H9 (cell line): ENCODE measurements around the gene TUBB6. TPM values are rescaled to one million over a fixed set of nuclear protein-coding genes. Genes with fewer than 3 reads are reported as not detected.
A peak's percentile ranks its signal among the peaks of the same experiment; 100 is the strongest.

Experiments
- DNase-seq: peaks from one replicate; pipeline ENCODE4 v3.0.0-alpha.2; 2017
- H2AFZ ChIP-seq: one replicate; pipeline ENCODE4 v1.6.1; 2013; ENCODE audit warnings: mild to moderate bottlenecking, low read length, control low read depth, moderate library complexity
- H2AK5ac ChIP-seq: 2 replicates; pipeline ENCODE4 v1.6.1; 2013; ENCODE audit warnings: low read length, control low read depth, mixed read lengths; ENCODE audit not compliant: insufficient read length
- H2BK120ac ChIP-seq: one replicate; pipeline ENCODE4 v1.6.1; 2013; ENCODE audit warnings: low read depth, mild to moderate bottlenecking, low read length, control low read depth, inconsistent platforms; ENCODE audit not compliant: poor library complexity, severe bottlenecking
- H2BK12ac ChIP-seq: 2 replicates; pipeline ENCODE4 v1.6.1; 2013; ENCODE audit warnings: low read length, control low read depth, mixed read lengths, low read depth; ENCODE audit not compliant: insufficient read length
- H2BK15ac ChIP-seq: 2 replicates; pipeline ENCODE4 v1.6.1; 2013; ENCODE audit warnings: low read depth, low read length, control low read depth
- H2BK20ac ChIP-seq: one replicate; pipeline ENCODE4 v1.6.1; 2013; ENCODE audit warnings: low read depth, mild to moderate bottlenecking, low read length, control low read depth, inconsistent platforms; ENCODE audit not compliant: poor library complexity, severe bottlenecking
- H2BK5ac ChIP-seq: 2 replicates; pipeline ENCODE4 v1.6.1; 2013; ENCODE audit warnings: low read length, control low read depth, mixed read lengths; ENCODE audit not compliant: insufficient read length
- H3K14ac ChIP-seq: 2 replicates; pipeline ENCODE4 v1.6.1; 2013; ENCODE audit warnings: low read length, control low read depth; ENCODE audit not compliant: insufficient read depth
- H3K18ac ChIP-seq: 2 replicates; pipeline ENCODE4 v1.6.1; 2013; ENCODE audit warnings: low read depth, mild to moderate bottlenecking, mixed read lengths, low read length, control low read depth; ENCODE audit not compliant: insufficient read length
- H3K23ac ChIP-seq: 2 replicates; pipeline ENCODE4 v1.6.1; 2013; ENCODE audit warnings: low read length, control low read depth, mixed read lengths, low read depth; ENCODE audit not compliant: insufficient read length
- H3K23me2 ChIP-seq: 2 replicates; pipeline ENCODE4 v1.6.1; 2013; ENCODE audit warnings: low read depth, mild to moderate bottlenecking, mixed read lengths, low read length, control low read depth; ENCODE audit not compliant: insufficient read length, poor library complexity, severe bottlenecking
- H3K27ac ChIP-seq: 2 replicates; pipeline ENCODE4 v1.5.1; 2013; ENCODE audit warnings: low read length, control low read depth, mixed read lengths, low read depth; ENCODE audit not compliant: insufficient read length
- H3K27me3 ChIP-seq: 2 replicates; pipeline ENCODE4 v1.6.1; 2013; ENCODE audit warnings: low read length, control low read depth, inconsistent platforms; ENCODE audit not compliant: insufficient read depth
- H3K4ac ChIP-seq: 2 replicates; pipeline ENCODE4 v1.6.1; 2013; ENCODE audit warnings: low read depth, mild to moderate bottlenecking, control low read depth, inconsistent platforms, low read length, moderate library complexity
- H3K4me1 ChIP-seq: 2 replicates; pipeline ENCODE4 v1.6.1; 2013; ENCODE audit warnings: low read length, control low read depth, inconsistent platforms; ENCODE audit not compliant: insufficient read depth
- H3K4me2 ChIP-seq: 2 replicates; pipeline ENCODE4 v1.6.1; 2013; ENCODE audit warnings: low read length, control low read depth, mixed read lengths; ENCODE audit not compliant: insufficient read length, insufficient read depth
- H3K56ac ChIP-seq: 2 replicates; pipeline ENCODE4 v1.6.1; 2013; ENCODE audit warnings: low read depth, mild to moderate bottlenecking, mixed read lengths, low read length, control low read depth; ENCODE audit not compliant: insufficient read length
- H3K79me1 ChIP-seq: 2 replicates; pipeline ENCODE4 v1.6.1; 2013; ENCODE audit warnings: low read depth, mild to moderate bottlenecking, moderate library complexity, low read length, control low read depth, inconsistent platforms; ENCODE audit not compliant: insufficient read depth, poor library complexity, severe bottlenecking
- H3K79me2 ChIP-seq: 2 replicates; pipeline ENCODE4 v1.6.1; 2013; ENCODE audit warnings: low read length, control low read depth, inconsistent platforms; ENCODE audit not compliant: insufficient read depth
- H3K9ac ChIP-seq: 2 replicates; pipeline ENCODE4 v1.6.1; 2013; ENCODE audit warnings: low read length, control low read depth, mixed read lengths; ENCODE audit not compliant: insufficient read length; ENCODE audit errors: extremely low read depth
- H3K9me3 ChIP-seq: one replicate; pipeline ENCODE4 v1.6.1; 2013; ENCODE audit warnings: low read depth, low read length, inconsistent platforms; ENCODE audit not compliant: control insufficient read depth
- H3T11ph ChIP-seq: one replicate; pipeline ENCODE4 v1.6.1; 2013; ENCODE audit warnings: mild to moderate bottlenecking, low read length, control low read depth, inconsistent platforms
- H4K20me1 ChIP-seq: one replicate; pipeline ENCODE4 v1.6.1; 2013; ENCODE audit not compliant: control insufficient read depth, insufficient read length, insufficient read depth
- H4K5ac ChIP-seq: 2 replicates; pipeline ENCODE4 v1.6.1; 2013; ENCODE audit warnings: low read depth, mild to moderate bottlenecking, mixed read lengths, low read length, control low read depth; ENCODE audit not compliant: insufficient read length
- H4K8ac ChIP-seq: replicated peaks from 2 replicates; pipeline ENCODE4 v1.6.1; 2013; ENCODE audit warnings: low read length, control low read depth, mixed read lengths, low read depth; ENCODE audit not compliant: insufficient read length
- H4K91ac ChIP-seq: 2 replicates; pipeline ENCODE4 v1.6.1; 2013; ENCODE audit warnings: low read depth, mild to moderate bottlenecking, moderate library complexity, mixed read lengths, low read length, control low read depth; ENCODE audit not compliant: insufficient read length
- H3K27ac Mint-ChIP-seq, 3 experiments: 2 replicates in 2 of 3; 3 replicates in 1 of 3; pipeline ENCODE4 v1.8.0; 2020 to 2021; ENCODE audit warnings: mixed read lengths in 3 of 3, mild to moderate bottlenecking in 1 of 3, moderate library complexity in 1 of 3
- H3K27me3 Mint-ChIP-seq: 2 replicates; pipeline ENCODE4 v1.8.0; 2021; ENCODE audit warnings: low read depth, mild to moderate bottlenecking, moderate library complexity, mixed read lengths
- H3K36me3 Mint-ChIP-seq, 3 experiments: 2 replicates in 2 of 3; 3 replicates in 1 of 3; pipeline ENCODE4 v1.8.0; 2020 to 2021; ENCODE audit warnings: low read depth in 3 of 3, mixed read lengths in 3 of 3; ENCODE audit not compliant: insufficient read depth in 1 of 3
- H3K4me1 Mint-ChIP-seq, 2 experiments: 2 replicates each; pipeline ENCODE4 v1.8.0; 2020; ENCODE audit warnings: mixed read lengths in 2 of 2
- H3K4me3 Mint-ChIP-seq, 2 experiments: 2 replicates in 1 of 2; 3 replicates in 1 of 2; pipeline ENCODE4 v1.8.0; 2020 to 2021; ENCODE audit warnings: mild to moderate bottlenecking in 2 of 2, mixed read lengths in 2 of 2, moderate library complexity in 1 of 2
- H3K9me3 Mint-ChIP-seq, 2 experiments: 2 replicates in 1 of 2; 3 replicates in 1 of 2; pipeline ENCODE4 v1.8.0; 2020; ENCODE audit warnings: mild to moderate bottlenecking in 2 of 2, mixed read lengths in 2 of 2, moderate library complexity in 1 of 2
- WGBS: extraction: QIAGEN DNeasy Blood & Tissue Kit; methylation state at CpG from one replicate; pipeline ENCODE4 v1.1.7; 2013; ENCODE audit warnings: missing lambda C conversion rate, low lambda C conversion rate, mixed read lengths; ENCODE audit not compliant: insufficient read length; ENCODE audit errors: extremely low coverage; 5-methylcytosine and 5-hydroxymethylcytosine counted together
- total RNA-seq: library from RNA; stranded (reverse); gene quantifications from 2 replicates; pipeline ENCODE4 v1.2.1, GENCODE V29; 2021
- TF ChIP-seq, protein P1 (sequence below): fragments of 200-600 bp; sonication (generic); conservative IDR thresholded peaks from 3 replicates; pipeline ENCODE4 v1.8.0; 2021; ENCODE audit warnings: antibody characterized with exemption, mild to moderate bottlenecking

TUBB6 gene
- total RNA-seq, 1 experiment from 2014 or later = 134 TPM

DNA sequence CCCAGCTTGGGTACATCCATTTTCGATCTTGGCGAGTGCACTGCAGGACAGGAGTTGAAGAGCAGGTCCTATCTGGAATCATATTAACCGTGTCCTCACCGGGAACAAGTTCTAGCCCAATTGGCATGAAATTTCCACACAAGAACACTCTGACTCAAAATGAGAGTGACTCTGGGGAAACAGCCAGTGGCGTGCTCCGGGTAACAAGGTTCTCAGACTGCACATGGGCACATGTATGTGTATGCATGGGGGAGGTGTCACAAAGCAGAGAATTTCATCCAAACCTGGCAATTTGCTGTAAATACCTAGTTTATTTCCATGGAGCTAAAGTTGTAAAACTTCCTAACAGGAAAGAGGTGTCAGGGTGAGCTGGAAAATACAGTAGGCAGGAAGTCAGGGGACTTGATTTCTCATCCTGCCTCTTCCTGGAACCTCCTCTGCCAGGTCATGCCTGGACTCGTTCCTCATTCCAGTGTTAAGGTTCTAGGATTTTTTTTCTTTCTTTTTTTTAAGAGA, 1.7 kb downstream of the TUBB6 start:
- Histone ChIP-seq H2BK12ac (no peak overlapping the region), H3K9me3 (peaks cover 4% of the 10 kb centered on the region), H3K27ac (no peak overlapping the region), H3K56ac (no peak overlapping the region), H4K20me1 (no peaks in the 10 kb centered on the region), H3K9ac (no peak overlapping the region), H2BK20ac (no peak overlapping the region), H3K23ac (no peak overlapping the region), H2BK15ac (no peak overlapping the region), H3K14ac (no peak overlapping the region), H4K91ac (no peak overlapping the region), H3K79me1 (no peaks in the 10 kb centered on the region), H2BK120ac (no peak overlapping the region), H3K18ac (no peak overlapping the region), H4K5ac (no peak overlapping the region), H2BK5ac (no peak overlapping the region), H3K4me2 (peak overlapping the region; percentile 66), H3K4me1 (peaks cover 4% of the 10 kb centered on the region; the same call in 1 of the 2 replicates), H2AK5ac (no peak overlapping the region), H3T11ph (no peak overlapping the region), H3K4ac (no peak overlapping the region), H3K27me3 (peaks cover 7% of the 10 kb centered on the region; the same call in 1 of the 2 replicates), H3K79me2 (peaks cover 2% of the 10 kb centered on the region; the same call in 1 of the 2 replicates), H4K8ac (no peak overlapping the region), H2AFZ (no peak overlapping the region), H3K23me2 (peaks cover 14% of the 10 kb centered on the region)
- TF ChIP-seq, protein P1, sequence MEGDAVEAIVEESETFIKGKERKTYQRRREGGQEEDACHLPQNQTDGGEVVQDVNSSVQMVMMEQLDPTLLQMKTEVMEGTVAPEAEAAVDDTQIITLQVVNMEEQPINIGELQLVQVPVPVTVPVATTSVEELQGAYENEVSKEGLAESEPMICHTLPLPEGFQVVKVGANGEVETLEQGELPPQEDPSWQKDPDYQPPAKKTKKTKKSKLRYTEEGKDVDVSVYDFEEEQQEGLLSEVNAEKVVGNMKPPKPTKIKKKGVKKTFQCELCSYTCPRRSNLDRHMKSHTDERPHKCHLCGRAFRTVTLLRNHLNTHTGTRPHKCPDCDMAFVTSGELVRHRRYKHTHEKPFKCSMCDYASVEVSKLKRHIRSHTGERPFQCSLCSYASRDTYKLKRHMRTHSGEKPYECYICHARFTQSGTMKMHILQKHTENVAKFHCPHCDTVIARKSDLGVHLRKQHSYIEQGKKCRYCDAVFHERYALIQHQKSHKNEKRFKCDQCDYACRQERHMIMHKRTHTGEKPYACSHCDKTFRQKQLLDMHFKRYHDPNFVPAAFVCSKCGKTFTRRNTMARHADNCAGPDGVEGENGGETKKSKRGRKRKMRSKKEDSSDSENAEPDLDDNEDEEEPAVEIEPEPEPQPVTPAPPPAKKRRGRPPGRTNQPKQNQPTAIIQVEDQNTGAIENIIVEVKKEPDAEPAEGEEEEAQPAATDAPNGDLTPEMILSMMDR = no peak
- peaks cover 29 to 46% (median 36%) of the 10 kb centered on the region in 3 experiments for H3K36me3 Mint-ChIP-seq
- peaks cover 5 to 12% of the 10 kb centered on the region in 2 experiments; a peak in 4 of 5 replicates for H3K9me3 Mint-ChIP-seq
- DNase-seq = no peak
- H3K27ac Mint-ChIP-seq = no peak overlapping the region; a peak in 1 of 7 replicates
- peaks cover 27% of the 10 kb centered on the region for H3K27me3 Mint-ChIP-seq
- H3K4me3 Mint-ChIP-seq = peak overlapping the region; percentile 81 to 85
- peaks cover 36 to 39% of the 10 kb centered on the region in 2 experiments for H3K4me1 Mint-ChIP-seq
- WGBS = no CpG with 5 or more reads among the region's 7 CpGs
